Fibroblast of villous mesenchyme (primary cell): Measurements from ENCODE around the gene BICRAL. TPM values are rescaled to one million over a fixed set of nuclear protein-coding genes. Genes with fewer than 3 reads are reported as not detected.
"Not testable (repeated sequence)": the region's sequence is repeated elsewhere in the genome, so short reads cannot be mapped to it uniquely, and the experiment has no call there.

Experiments
- DNase-seq: peaks from one replicate; pipeline ENCODE4 v3.0.0-alpha.2; 2010; ENCODE audit warnings: low read depth
- H3K4me3 ChIP-seq: 2 replicates; pipeline ENCODE4 v1.5.1; 2011; ENCODE audit warnings: low read depth, mild to moderate bottlenecking, low read length
- CTCF ChIP-seq: IDR thresholded peaks from 2 replicates; pipeline ENCODE4 v1.5.1; 2012; ENCODE audit warnings: low read depth, mild to moderate bottlenecking, low read length; ENCODE audit not compliant: insufficient read depth
- total RNA-seq: library from RNA; depleted of rRNA; stranded (reverse); fragments of >200 nt; gene quantifications from 2 replicates; pipeline ENCODE4 v1.2.3, GENCODE V29; 2012

The BICRAL gene
- total RNA-seq, 1 donor, result 5.6 TPM

DNA sequence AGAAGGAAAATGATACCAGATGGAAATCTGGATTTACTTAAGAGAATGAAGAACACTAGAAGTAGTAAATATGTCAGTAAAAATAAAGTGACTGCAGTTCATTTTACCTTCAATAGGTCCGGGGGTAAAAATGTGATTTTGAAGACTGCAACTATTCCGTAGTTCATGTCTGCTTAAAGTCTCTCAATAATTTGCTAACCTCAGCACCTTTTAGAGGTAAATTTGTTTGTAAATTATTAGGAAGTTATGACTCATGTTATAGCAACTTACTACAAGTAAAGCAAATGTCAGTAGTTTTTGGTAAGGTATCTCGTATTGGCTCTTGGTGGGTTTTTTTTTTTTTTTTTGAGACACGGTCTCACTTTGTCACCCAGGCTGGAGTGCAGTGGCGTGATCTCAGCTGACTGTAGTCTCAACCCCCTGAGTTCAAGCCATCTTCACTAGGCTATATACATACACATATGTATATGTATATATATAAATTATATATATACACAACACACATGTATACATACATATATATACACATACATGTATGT is 32.1 kb downstream of the BICRAL start:
- DNase-seq, result no peak
- TF ChIP-seq CTCF, result no peak
- H3K4me3 ChIP-seq, result no peak overlapping the region

DNA sequence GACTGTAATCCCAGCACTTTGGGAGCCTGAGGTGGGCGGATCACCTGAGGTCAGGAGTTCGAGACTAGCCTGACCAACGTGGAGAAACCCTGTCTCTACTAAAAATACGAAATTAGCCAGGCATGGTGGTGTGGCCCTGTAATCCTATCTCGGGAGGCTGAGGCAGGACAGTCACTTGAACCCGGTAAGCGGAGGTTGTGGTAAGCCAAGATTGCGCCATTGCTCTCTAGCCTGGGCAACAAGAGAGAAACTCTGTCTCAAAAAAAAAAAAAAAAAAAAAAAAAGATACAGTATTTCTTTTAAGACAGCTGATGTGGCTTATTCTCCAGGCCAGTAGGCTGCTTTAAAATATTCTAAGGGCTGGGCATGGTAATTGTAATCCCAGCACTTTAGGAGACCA is 33.9 kb downstream of the BICRAL start:
- not testable (repeated sequence) for DNase-seq, H3K4me3 ChIP-seq

GRCh38 chr6:42817907-42818306 is 36.1 kb downstream of the BICRAL start:
- TF ChIP-seq CTCF, result no peak
- DNase-seq, result no peak
- H3K4me3 ChIP-seq, result no peak overlapping the region

DNA sequence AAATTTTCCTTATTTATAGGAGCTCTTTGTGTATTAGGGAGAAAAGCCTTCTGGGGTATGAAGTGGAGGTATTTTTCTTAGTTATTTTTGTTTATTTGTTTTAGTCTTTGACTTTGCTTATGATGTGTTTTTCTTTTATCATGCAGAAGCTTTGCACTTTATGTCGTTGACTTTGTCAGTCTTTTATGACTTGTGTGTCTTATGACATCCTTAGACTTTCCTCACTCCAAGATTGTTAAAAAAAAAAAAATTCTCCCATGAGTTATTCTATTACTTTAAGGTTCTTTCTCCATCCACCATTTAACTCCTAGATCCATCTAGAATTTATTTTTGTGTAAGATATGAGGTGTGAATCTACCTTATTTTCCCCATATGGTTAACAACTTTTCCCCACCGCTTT is 36.6 kb downstream of the BICRAL start:
- DNase-seq, result no peak
- no peak overlapping the region for H3K4me3 ChIP-seq
- TF ChIP-seq CTCF, result no peak

DNA sequence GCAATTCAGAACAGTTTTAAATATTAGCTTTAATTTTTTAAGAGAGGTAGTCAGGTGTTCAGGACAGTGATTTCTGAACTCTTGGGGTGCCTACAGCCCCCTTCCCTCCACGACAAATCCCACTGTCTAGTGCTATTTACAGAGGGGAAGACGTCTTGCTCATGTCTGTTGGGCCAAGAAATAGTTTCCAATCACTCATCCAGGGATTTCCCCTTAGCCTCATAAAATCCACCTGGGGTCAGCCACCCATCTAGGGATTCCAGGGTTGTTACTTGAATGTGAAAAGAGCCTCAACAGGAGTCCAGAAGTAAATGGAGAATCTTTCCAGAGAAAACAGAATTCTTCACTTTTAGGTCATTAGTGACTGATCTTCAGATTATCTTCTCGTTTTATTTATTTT is 37.0 kb downstream of the BICRAL start:
- H3K4me3 ChIP-seq, result no peak overlapping the region
- TF ChIP-seq CTCF, result no peak
- no peak for DNase-seq

DNA sequence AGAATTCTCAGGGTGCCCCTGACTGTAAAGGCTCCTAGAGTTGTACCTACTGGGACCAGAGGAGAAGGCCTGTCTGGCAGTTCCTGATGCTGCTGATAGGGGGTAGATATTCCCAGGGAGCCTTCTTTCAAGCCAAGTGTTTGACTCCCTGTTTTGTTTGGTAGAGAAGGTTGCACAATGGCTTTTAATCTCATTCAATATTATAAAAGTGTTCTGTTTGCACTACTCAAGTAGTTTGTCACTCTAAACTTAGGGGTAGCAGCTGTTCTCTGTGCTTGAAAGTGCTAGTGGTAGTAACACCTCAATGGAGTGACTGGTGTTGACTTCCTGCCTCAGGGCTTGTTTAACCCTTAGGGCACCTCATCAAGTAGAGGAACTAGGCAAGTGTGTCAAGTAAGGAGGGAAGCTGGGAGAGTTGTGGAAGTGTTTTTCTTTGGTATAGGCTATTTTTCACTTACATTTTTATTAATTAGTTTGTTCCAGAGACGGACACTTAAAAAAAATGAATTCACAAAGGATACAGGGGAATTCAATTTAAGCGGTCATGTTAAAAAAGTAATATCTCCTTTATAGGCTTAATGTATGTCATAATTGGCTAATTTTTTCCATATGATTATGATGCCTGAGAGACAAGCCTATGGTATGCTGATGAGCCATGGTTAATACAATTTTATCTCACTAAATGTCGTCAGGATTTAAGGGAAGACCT is 38.1 kb downstream of the BICRAL start:
- TF ChIP-seq CTCF, result peak; percentile 31
- H3K4me3 ChIP-seq, result no peak overlapping the region
- peak; percentile 40 for DNase-seq

DNA sequence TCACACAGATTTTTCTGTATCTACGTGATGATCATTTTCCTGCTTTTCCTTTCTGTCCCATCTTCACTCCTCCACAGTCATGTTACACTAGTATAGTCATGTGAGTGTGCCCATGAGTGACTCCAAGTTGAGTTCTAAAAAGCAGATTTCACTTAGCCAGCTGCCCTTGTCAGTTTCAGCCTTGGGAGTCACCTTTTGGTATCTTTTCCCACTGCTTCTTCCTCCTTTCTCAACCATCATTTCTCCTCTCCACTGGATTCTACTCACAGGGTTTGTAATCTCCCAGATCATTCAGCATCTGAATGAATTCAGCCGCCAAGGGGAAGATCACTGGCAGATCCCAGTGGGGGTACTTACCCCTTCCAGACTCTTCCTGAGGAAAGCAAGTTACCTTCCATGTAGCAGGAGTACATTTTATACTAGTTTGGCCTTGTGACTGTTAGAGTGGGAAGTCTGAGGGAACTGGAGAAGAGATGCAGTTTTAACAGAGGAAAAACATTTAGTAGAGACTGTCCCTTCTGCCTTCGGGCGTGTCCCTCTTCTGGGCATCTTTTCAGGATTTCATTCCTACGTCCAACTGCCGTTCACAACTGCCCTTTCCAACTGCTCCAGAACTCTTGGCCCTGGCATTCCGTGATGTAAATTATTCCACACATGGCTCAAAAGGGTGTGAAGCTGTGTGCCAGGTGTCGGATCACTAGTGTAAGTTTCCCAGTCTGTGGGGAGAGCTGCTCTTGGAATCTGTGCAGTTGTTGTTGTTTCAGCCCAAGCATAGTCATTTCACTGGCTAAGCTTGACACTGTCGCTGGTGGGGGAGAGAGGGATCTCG is 38.9 kb downstream of the BICRAL start:
- no peak for TF ChIP-seq CTCF
- DNase-seq, result no peak
- H3K4me3 ChIP-seq, result no peak overlapping the region
